ENCODE results near the gene MESP2.

Gene MESP2

DNA sequence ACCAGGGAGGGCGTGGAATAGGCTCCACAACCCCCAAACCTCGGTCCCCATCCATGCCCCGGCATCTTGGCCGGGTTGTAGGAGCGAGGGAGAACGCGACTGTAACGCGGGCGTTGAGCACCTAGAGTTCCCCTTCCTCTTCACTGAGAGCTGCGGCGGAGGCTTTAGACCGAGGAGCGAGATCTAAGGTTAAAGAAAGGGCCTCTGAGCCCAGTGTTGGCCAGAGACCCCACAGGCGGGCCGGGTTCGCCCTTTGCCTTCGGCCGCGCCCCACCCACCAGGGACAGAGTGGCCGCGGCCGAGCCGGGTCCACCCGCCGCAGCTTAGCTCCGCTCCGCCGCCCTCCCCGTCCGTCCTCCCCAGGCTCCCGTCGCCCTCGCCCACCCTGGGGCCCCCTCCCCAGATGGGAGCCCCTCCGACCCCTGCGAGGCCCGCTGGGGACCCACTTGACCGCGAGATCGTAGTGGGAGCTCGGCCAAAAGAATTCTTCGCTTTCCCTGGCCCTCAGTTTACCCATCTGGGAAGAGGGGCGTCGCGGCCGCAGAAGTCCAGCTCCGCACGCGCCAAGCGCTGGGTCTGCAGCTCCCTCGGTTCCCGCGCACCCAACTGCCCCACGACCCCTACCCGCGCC, 38.1 kb downstream of the MESP2 start:
- no peak for DNase-seq (ENCODE audit: low read depth in 1 of 2, low spot score in 1 of 2)

DNA sequence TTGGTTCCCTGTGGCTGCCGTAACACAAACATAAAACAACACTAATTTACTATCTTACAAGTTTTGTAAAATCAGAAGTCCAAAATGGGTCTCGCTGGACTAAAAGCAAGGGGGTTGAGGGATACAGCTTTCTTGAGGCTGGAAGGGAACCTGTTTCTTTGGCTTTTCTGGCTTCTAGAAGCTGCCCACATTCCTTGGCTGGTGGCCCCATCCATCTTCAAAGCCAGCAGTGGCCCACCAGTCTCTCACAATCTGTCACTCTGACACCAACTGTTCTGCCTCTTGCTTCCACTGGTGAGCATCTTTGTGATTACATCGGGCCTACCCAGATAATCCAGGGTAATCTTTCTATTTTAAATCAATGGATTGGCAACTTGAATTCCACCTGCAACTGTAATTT, 39.6 kb downstream of the MESP2 start:
- no peak for DNase-seq (ENCODE audit: low read depth in 1 of 2, low spot score in 1 of 2)

DNA sequence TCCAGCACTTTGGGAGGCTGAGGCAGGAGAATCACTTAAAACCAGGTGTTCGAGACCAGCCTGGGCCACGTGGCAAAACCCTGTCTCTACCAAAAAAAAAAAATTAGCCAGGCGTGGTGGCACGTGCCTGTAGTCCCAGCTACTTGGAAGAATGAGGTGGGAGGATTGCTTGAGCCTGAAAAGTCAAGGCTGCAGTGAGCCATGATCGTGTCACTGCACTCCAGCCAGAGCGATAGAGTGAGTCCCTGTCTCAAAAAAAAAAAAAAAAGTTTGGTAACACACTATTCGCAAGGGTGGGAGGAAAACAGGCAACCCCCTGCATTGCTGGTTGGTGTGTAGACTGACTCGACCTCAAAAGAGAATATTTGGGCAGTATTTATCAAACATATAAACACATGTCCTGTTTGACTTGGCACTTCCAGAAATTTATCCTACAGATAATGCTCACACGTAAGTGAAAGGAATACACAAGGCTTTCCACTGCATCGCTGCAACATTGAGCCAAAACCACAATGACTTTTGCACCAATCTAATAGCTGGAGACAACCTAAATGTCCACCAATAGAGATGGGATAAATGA, 41.7 kb downstream of the MESP2 start:
- no peak for DNase-seq (ENCODE audit: low read depth in 1 of 2, low spot score in 1 of 2)

DNA sequence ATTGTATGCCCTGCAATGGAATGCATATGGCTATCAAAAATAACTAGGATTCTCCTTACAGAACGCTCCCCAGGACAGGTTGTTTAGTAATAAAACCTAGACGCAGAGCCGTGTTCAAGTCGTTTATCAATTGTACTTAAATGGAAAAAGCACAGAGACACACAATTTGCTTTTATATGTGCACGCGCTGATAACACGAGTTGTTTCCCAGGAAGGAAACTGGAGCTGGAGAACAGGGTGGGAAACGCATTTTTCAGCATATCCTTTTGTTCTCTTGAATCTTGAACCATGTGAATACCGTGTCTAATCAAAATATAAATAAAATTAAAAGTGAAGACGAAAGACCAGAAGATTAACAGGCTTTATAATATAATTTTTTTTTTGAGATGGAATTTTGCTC, 42.2 kb downstream of the MESP2 start:
- DNase-seq (ENCODE audit: low read depth in 1 of 2, low spot score in 1 of 2) = no peak

DNA sequence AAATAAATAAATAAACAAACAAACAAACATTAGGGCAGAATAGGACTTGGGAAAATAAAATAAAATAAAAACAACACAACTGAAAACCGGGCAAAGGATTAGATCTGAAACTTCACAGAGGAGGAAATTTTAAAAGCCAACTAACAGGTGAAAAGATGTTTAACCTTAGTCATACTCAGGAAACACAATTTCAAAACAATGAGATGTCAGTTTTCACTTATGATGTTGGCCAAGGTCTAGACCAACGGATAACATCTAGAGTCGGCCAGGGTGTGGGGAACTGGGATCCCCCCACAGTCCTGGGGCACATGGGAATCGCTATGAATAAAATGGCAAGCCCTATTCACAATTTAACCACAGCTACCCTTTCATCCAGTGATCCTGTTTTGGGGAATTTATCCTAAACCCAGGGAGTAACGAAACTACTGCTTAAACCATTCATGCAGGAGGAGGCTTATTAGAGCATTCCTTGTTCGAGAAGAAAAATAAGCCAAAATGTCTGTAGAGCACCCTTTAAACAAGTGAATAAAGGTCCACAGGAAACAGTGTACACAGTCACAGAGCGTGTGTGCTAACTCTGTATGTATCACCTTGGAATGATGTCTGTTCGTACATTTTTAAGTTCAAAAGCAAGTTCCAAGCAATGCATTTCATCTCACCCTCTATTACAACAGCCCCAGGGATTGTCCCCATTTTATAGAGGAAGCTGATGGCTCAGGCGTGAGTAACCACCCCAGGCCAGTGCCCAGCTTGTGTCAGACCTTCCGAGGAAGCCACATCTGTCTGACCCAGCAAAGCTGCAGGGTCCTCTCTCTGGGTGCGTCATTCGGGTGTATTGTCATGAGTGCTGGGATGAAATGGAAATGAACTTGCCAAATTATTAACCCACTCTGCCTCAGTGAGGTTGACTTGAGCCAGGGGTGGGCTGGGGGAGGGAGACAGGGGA, 44.8 kb downstream of the MESP2 start:
- no peak for DNase-seq (ENCODE audit: low read depth in 1 of 2, low spot score in 1 of 2)

DNA sequence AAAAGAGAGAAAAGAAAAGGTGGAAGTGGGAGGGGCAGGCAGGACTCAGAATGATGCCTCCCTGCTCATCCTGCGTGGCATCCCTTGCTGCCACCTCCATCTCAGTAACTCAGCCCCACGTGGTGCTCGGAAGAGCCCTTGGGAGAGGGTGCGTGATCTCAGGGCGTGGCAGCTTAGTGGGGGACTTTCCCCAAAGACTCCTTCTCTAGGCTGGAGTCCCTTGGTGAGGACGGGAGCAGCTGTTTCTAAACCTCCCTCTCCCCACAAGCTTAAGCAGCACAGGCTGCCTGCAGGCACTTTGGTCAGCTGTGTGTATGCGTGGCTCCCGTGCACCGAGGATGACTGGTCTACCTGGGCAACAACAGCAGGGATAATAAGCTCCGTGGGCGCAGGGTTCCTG, 45.9 kb downstream of the MESP2 start:
- no peak for DNase-seq (ENCODE audit: low read depth in 1 of 2, low spot score in 1 of 2)

DNA sequence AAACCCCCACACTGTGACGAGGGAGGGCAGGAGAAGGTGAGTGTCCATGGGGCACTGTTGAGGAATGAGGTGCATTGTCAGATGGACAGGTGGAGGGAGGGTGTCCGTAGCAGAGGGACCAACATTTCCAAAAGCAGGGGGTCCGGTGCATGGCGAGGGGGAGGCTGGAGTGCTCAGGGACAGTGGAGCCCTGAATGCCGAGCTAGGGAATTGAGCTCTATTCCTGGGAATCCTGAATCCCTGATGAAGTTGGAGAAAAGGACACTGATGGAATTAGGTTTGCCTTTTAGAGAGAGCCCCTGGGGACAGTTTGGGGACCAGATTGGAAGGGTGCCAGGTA, 46.4 kb downstream of the MESP2 start:
- DNase-seq (ENCODE audit: low read depth in 1 of 2, low spot score in 1 of 2) = no peak

DNA sequence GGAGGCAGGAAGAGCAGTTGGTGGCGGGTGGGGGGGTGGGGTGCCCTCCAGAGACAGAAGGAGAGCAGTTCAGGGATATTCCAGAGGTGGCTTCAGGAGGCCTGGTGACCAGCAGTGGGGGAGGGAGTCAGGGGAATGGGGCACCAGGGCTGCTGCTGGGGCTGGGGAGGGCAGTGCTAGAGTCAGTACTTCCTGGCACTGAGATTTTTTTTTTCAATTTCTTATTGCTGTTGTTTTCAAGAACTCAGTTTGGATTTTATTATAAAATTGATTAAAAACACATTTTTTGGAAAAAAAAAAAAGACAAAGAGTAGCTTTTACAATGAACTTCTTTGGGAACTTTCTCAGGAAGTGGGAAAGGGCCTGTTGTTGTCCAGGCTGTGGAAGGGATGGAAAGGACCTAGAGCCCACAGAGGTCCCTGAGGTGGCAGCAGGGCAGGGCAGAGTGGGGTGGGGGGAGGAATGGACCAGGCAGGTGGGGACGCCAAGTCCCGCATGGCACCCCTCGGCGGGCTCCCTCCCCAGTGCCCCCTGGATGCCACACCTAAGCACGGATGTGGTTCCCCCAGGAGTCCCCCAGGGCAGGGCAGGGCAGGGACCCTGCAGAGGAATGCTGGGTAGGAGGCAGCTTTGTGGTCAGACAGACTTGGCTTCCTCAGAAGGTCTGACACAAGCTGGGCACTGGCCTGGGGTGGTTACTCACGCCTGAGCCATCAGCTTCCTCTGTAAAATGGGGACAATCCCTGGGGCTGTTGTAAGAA, 47.0 kb downstream of the MESP2 start:
- DNase-seq (ENCODE audit: low read depth in 1 of 2, low spot score in 1 of 2) = no peak

DNA sequence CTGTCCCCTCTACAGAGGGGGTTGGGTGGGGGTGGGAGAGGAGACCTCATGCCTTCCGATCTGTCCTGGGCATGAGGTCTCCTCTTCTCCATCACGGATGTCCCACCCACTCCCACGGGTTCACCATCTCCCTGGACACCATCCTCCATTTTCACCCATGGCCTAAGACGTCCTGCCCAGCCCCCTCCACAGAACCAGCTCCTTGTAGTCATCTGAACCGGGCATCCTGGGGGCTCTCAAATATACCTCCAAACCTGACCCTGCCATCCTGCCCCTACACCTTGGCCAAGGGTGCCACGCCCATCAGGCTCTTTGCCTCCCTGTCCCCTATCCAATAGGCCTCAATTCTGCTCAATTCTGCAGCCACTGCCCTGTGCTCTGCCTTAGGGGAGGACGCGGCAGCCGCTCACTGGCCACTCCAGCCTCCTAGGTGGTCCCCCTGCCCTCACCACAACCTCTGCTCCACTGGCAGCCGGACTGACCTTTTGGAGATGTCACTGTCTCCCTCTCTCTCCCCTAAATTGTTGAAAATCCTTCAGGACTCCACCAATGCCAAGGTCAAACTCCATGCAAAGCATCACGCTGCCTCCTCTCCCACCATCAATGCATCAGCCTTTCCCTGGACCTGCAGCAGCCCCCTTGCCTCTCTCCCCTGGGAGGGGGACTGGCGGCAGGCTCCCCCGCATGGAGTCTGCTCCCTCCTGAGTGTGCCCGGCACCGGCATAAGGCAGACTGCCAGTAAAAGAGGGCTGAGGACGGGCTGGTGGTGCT, 47.9 kb downstream of the MESP2 start:
- no peak for DNase-seq (ENCODE audit: low read depth in 1 of 2, low spot score in 1 of 2)

DNA sequence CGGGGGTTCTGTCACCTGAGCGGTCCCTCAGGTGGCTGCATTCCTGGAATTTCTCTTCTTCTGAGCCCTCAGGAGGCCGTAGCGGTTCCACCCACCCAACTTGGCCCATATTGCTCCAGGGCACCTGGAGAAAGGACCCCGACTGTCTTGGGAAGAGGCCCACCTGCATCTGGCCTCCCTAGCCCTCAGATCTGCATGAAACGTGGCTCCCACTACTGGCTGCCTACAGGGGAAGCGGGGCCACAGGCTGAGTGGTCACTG, 48.4 kb downstream of the MESP2 start:
- no peak for DNase-seq (ENCODE audit: low read depth in 1 of 2, low spot score in 1 of 2)

DNA sequence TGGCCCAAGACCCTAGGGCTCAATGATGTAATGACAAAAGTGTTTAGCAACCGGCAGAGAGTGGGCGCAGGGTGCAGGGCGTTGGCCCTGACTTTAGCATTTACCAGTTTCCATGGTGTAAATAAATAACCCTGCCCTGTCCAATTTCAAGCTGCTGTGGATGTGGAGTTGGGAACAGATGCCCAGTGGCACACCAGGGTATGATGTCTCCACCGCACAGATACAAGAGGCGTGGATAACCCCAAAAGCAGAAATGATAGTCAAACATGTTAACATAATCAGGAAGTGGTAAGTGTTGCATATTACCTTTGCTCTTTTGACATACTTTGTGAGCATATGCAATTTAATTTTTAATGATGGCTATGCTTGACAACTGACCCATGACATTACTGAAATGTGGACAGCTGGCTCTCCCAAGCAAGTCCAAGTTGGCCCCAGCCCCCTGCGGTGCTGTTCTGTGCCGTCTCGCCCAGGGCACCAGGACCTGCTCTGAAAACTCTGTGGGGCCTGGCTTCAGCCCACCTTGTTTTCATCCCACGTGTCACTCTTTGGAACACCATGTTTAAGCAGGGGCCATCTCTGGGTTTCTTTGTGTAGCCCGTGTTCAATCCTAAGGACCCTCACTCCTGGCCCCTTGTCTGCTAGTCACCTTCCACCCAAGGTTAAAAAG, 49.3 kb downstream of the MESP2 start:
- DNase-seq (ENCODE audit: low read depth in 1 of 2, low spot score in 1 of 2) = no peak

DNA sequence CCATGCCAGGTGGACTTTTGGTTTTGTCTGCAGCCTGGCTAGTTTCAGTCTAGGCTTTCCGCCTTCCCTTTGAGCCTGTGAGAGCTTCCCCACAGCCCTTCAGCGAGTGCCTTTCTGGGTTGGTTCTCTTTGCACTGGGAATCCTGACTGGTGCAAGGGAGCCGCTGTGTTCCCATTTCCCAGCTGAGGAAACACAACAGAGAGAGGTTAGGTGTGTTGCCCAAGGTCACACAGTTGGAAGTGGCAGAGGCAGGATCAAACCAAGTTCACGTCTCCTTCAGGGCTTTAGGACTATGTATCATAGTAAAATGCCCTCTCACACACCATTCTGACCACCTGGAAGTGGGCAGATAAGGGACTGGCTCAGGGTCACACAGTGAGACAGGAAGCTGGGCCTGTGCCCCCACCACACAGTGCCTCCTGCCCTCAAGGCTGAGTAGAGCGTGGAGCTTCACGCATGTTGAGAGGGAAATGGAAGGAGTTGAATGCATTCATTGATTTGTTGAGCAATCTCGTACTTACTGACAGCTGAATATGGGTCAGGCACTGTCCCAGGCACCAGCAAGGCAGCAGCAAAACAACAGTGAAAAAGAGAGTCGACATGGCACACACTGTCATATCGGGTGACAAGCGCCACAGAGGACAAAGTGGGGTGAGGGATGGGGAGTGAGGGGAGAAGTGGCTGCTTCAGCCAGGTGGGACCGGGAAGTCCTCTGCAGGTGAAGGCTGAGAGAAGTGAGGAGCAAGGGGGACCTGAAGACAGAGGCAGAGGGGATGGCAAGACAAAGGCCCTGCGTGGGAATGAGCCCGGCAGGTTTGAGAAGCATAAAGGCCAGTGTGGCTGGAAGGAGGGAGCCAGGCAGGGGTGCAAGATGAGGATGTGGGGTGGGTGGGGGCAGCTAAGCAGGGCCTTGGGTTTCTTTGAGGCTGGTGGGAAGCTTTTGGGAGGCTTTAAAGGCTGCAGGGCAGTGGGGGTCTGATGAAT, 50.8 kb downstream of the MESP2 start:
- no peak for DNase-seq (ENCODE audit: low read depth in 1 of 2, low spot score in 1 of 2)

DNA sequence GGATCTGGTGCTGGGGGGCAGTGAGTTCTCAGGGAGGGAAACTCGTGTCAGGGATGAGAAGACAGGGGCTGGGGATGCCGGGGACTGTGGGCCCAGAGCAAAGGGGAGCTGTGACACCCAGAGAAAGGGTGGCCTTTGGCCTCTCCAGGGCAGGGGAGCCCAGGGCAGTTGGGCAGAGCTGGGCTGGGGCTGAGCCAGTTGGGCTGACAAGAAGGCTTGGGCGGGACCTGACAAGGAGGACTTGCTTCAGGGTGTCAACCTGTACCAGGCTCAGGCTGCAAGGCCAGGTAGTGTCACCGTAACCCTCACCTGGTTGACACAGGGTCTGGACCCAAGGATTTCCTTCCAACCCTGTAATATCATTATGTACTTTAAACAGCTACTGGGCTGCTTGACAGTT, 51.7 kb downstream of the MESP2 start:
- DNase-seq (ENCODE audit: low read depth in 1 of 2, low spot score in 1 of 2) = no peak

All from activated T-helper 1 cell treated with anti-CD3 and anti-CD28 coated beads, Interleukin-2, amount 50 U/mL, for 16 hours (primary cell).